ENCODE data around the gene C12orf50.
"Not testable (repeated sequence)": the region's sequence is repeated elsewhere in the genome, so short reads cannot be mapped to it uniquely, and the experiment has no call there.

The C12orf50 gene

GRCh38 chr12:87985069-87985675, 44.0 kb downstream of the C12orf50 start:
- DNase-seq, result no peak

GRCh38 chr12:87982208-87982607, 47.0 kb downstream of the C12orf50 start:
- no peak for DNase-seq

GRCh38 chr12:87981495-87981894, 47.7 kb downstream of the C12orf50 start:
- no peak for DNase-seq

GRCh38 chr12:87975879-87976278, 53.3 kb downstream of the C12orf50 start:
- no peak for DNase-seq

GRCh38 chr12:87967871-87968270, 61.3 kb downstream of the C12orf50 start:
- no peak for DNase-seq

- no peak for DNase-seq
These were observed 68.6 kb downstream of the C12orf50 start for GRCh38 chr12:87960566-87960965.

GRCh38 chr12:87954028-87954427, 75.2 kb downstream of the C12orf50 start:
- DNase-seq, result not testable (repeated sequence)

GRCh38 chr12:87953256-87953860, 75.8 kb downstream of the C12orf50 start:
- DNase-seq, result peak; percentile 6

- no peak for DNase-seq
These were observed 76.4 kb downstream of the C12orf50 start for GRCh38 chr12:87952850-87953249.

- no peak for DNase-seq
These were observed 77.0 kb downstream of the C12orf50 start for GRCh38 chr12:87952223-87952622.

- no peak for DNase-seq
These were observed 85.4 kb downstream of the C12orf50 start for GRCh38 chr12:87943762-87944161.

- no peak for DNase-seq
These were observed 86.2 kb downstream of the C12orf50 start for GRCh38 chr12:87943023-87943422.

- no peak for DNase-seq
These were observed 90.0 kb downstream of the C12orf50 start for GRCh38 chr12:87939182-87939581.

GRCh38 chr12:87935216-87935615, 94.0 kb downstream of the C12orf50 start:
- DNase-seq, result no peak

GRCh38 chr12:87933991-87934390, 95.2 kb downstream of the C12orf50 start:
- no peak for DNase-seq

GRCh38 chr12:87931812-87932211, 97.4 kb downstream of the C12orf50 start:
- no peak for DNase-seq

- DNase-seq, result no peak
These were observed 98.6 kb downstream of the C12orf50 start for GRCh38 chr12:87930627-87931026.
